Measurements from ENCODE around the gene KERA. TPM values are rescaled to one million over a fixed set of nuclear protein-coding genes. Genes with fewer than 3 reads are reported as not detected.
"Not testable (repeated sequence)": the region's sequence is repeated elsewhere in the genome, so short reads cannot be mapped to it uniquely, and the experiment has no call there.

KERA gene
- total RNA-seq, 1 donor from 2014 or later, result not detected

GRCh38 chr12:91091916-91092715 lies 34.3 kb upstream of the KERA start:
- no peak overlapping the region for H3K27ac Mint-ChIP-seq
- no peak for DNase-seq
- H3K36me3 Mint-ChIP-seq (ENCODE audit: low read depth), result no peaks in the 10 kb centered on the region
- no peak overlapping the region for H3K4me3 Mint-ChIP-seq
- H3K27me3 Mint-ChIP-seq, result no peaks in the 10 kb centered on the region
- intact Hi-C loops (cut with micrococcal nuclease), result no loop called here
- peaks cover 15% of the 10 kb centered on the region for H3K9me3 Mint-ChIP-seq
- H3K4me1 Mint-ChIP-seq, result no peaks in the 10 kb centered on the region

- H3K27me3 Mint-ChIP-seq; H3K27ac Mint-ChIP-seq; H3K36me3 Mint-ChIP-seq (ENCODE audit: low read depth); DNase-seq; intact Hi-C loops (cut with micrococcal nuclease); H3K4me1 Mint-ChIP-seq; H3K4me3 Mint-ChIP-seq: not testable (repeated sequence)
- peaks cover 15% of the 10 kb centered on the region for H3K9me3 Mint-ChIP-seq
Observed at GRCh38 chr12:91089953-91090352, 32.1 kb upstream of the KERA start.

- Mint-ChIP-seq H3K36me3 (ENCODE audit: low read depth) (no peaks in the 10 kb centered on the region), H3K4me1 (no peaks in the 10 kb centered on the region), H3K27me3 (no peaks in the 10 kb centered on the region), H3K4me3 (no peak overlapping the region), H3K9me3 (no peaks in the 10 kb centered on the region), H3K27ac (no peak overlapping the region)
- intact Hi-C loops (cut with micrococcal nuclease), result no loop called here
- DNase-seq, result no peak
Observed at GRCh38 chr12:91080041-91080440, 22.2 kb upstream of the KERA start.

- Mint-ChIP-seq H3K36me3 (ENCODE audit: low read depth) (no peaks in the 10 kb centered on the region), H3K9me3 (no peaks in the 10 kb centered on the region), H3K27me3 (no peaks in the 10 kb centered on the region), H3K4me3 (no peak overlapping the region), H3K27ac (no peak overlapping the region), H3K4me1 (no peaks in the 10 kb centered on the region)
- no peak for DNase-seq
- intact Hi-C loops (cut with micrococcal nuclease), result no loop called here
Observed at GRCh38 chr12:91078501-91078900, 20.7 kb upstream of the KERA start.

- H3K27ac Mint-ChIP-seq, result no peak overlapping the region
- intact Hi-C loops (cut with micrococcal nuclease), result no loop called here
- no peak for DNase-seq
Observed at GRCh38 chr12:91077228-91077954, 19.6 kb upstream of the KERA start.

GRCh38 chr12:91074851-91075250 lies 17.0 kb upstream of the KERA start:
- Mint-ChIP-seq H3K9me3 (no peaks in the 10 kb centered on the region), H3K4me3 (no peak overlapping the region), H3K27ac (no peak overlapping the region), H3K36me3 (ENCODE audit: low read depth) (no peaks in the 10 kb centered on the region), H3K4me1 (no peaks in the 10 kb centered on the region), H3K27me3 (no peaks in the 10 kb centered on the region)
- no peak for DNase-seq
- intact Hi-C loops (cut with micrococcal nuclease), result no loop called here

More at GRCh38 chr12:91077228-91077954, 19.6 kb upstream of the KERA start:
- Mint-ChIP-seq H3K27me3 (no peaks in the 10 kb centered on the region), H3K4me1 (no peaks in the 10 kb centered on the region), H3K4me3 (no peak overlapping the region), H3K9me3 (no peaks in the 10 kb centered on the region), H3K36me3 (ENCODE audit: low read depth) (no peaks in the 10 kb centered on the region)

GRCh38 chr12:91074154-91074709 lies 16.4 kb upstream of the KERA start:
- Mint-ChIP-seq H3K27me3 (peaks cover 1% of the 10 kb centered on the region), H3K4me3 (no peak overlapping the region), H3K9me3 (no peaks in the 10 kb centered on the region), H3K27ac (no peak overlapping the region), H3K36me3 (ENCODE audit: low read depth) (no peaks in the 10 kb centered on the region), H3K4me1 (no peaks in the 10 kb centered on the region)
- no peak for DNase-seq
- intact Hi-C loops (cut with micrococcal nuclease), result no loop called here

GRCh38 chr12:91073426-91073825 lies 15.6 kb upstream of the KERA start:
- H3K27me3 Mint-ChIP-seq, result peaks cover 4% of the 10 kb centered on the region
- H3K36me3 Mint-ChIP-seq (ENCODE audit: low read depth), result no peaks in the 10 kb centered on the region
- no peak overlapping the region for H3K27ac Mint-ChIP-seq
- no peaks in the 10 kb centered on the region for H3K4me1 Mint-ChIP-seq
- intact Hi-C loops (cut with micrococcal nuclease), result no loop called here
- no peaks in the 10 kb centered on the region for H3K9me3 Mint-ChIP-seq
- no peak for DNase-seq
- no peak overlapping the region for H3K4me3 Mint-ChIP-seq

- intact Hi-C loops (cut with micrococcal nuclease), result no loop called here
- no peak for DNase-seq
- Mint-ChIP-seq H3K27me3 (peaks cover 4% of the 10 kb centered on the region), H3K4me3 (no peak overlapping the region), H3K4me1 (no peaks in the 10 kb centered on the region), H3K27ac (no peak overlapping the region), H3K9me3 (no peaks in the 10 kb centered on the region), H3K36me3 (ENCODE audit: low read depth) (no peaks in the 10 kb centered on the region)
Observed at GRCh38 chr12:91072931-91073330, 15.1 kb upstream of the KERA start.

- H3K9me3 Mint-ChIP-seq, result no peaks in the 10 kb centered on the region
- H3K36me3 Mint-ChIP-seq (ENCODE audit: low read depth), result no peaks in the 10 kb centered on the region
- no peak overlapping the region for H3K27ac Mint-ChIP-seq
- H3K4me3 Mint-ChIP-seq, result no peak overlapping the region
- H3K4me1 Mint-ChIP-seq, result no peaks in the 10 kb centered on the region
- intact Hi-C loops (cut with micrococcal nuclease), result no loop called here
- DNase-seq, result no peak
- H3K27me3 Mint-ChIP-seq, result peaks cover 4% of the 10 kb centered on the region
Observed at GRCh38 chr12:91070936-91071335, 13.1 kb upstream of the KERA start.

GRCh38 chr12:91065396-91065795 lies 7.6 kb upstream of the KERA start:
- intact Hi-C loops (cut with micrococcal nuclease), result no loop called here
- DNase-seq, result no peak
- no peaks in the 10 kb centered on the region for H3K36me3 Mint-ChIP-seq (ENCODE audit: low read depth)
- no peaks in the 10 kb centered on the region for H3K4me1 Mint-ChIP-seq
- no peak overlapping the region for H3K4me3 Mint-ChIP-seq
- H3K27ac Mint-ChIP-seq, result no peak overlapping the region
- peaks cover 4% of the 10 kb centered on the region for H3K27me3 Mint-ChIP-seq
- H3K9me3 Mint-ChIP-seq, result no peaks in the 10 kb centered on the region

GRCh38 chr12:91064640-91065039 lies 6.8 kb upstream of the KERA start:
- no peak overlapping the region for H3K27ac Mint-ChIP-seq
- H3K9me3 Mint-ChIP-seq, result no peaks in the 10 kb centered on the region
- no peak for DNase-seq
- no peaks in the 10 kb centered on the region for H3K4me1 Mint-ChIP-seq
- no peaks in the 10 kb centered on the region for H3K36me3 Mint-ChIP-seq (ENCODE audit: low read depth)
- peaks cover 4% of the 10 kb centered on the region for H3K27me3 Mint-ChIP-seq
- H3K4me3 Mint-ChIP-seq, result no peak overlapping the region
- intact Hi-C loops (cut with micrococcal nuclease), result no loop called here

- intact Hi-C loops (cut with micrococcal nuclease), result no loop called here
- Mint-ChIP-seq H3K4me1 (no peaks in the 10 kb centered on the region), H3K27ac (no peak overlapping the region), H3K4me3 (no peak overlapping the region), H3K9me3 (no peaks in the 10 kb centered on the region), H3K36me3 (ENCODE audit: low read depth) (no peaks in the 10 kb centered on the region), H3K27me3 (no peaks in the 10 kb centered on the region)
- DNase-seq, result no peak
Observed at GRCh38 chr12:91061091-91061490, 3.3 kb upstream of the KERA start.

GRCh38 chr12:91059211-91059610 lies 1.4 kb upstream of the KERA start:
- Mint-ChIP-seq H3K4me1 (no peaks in the 10 kb centered on the region), H3K36me3 (ENCODE audit: low read depth) (no peaks in the 10 kb centered on the region), H3K4me3 (no peak overlapping the region), H3K27me3 (no peaks in the 10 kb centered on the region), H3K27ac (no peak overlapping the region), H3K9me3 (no peaks in the 10 kb centered on the region)
- no peak for DNase-seq
- intact Hi-C loops (cut with micrococcal nuclease), result no loop called here

Data from activated CD4-positive, alpha-beta T cell treated with anti-CD3 and anti-CD28 coated beads, Interleukin-2, amount 10 ng/mL, durations not matched to agents 24 days and 14 days (primary cell).